Measurements from ENCODE around the gene LRP1B.

GRCh38 chr2:140257692-140258300 lies 1873.0 kb downstream of the LRP1B start:
- no peak for TF ChIP-seq POLR2A (IDR thresholded peaks at IDR 0.05; ENCODE audit: low read depth, low read length)
- TF ChIP-seq POLR2AphosphoS5 (IDR thresholded peaks at IDR 0.05; ENCODE audit: low read depth, low read length), result no peak
